SK-N-SH treated with all-trans-retinoic acid at 6 μM for 48 hours (cell line): Measurements from ENCODE around the gene RGS6.

Source experiments
- ATAC-seq: fragments of 200-7000 bp; cut with Tn5 transposase; 3 replicates; pipeline ENCODE4 v1.9.1; 2020; ENCODE audit warnings: mild to moderate bottlenecking, moderate library complexity
- ARNTL ChIP-seq: fragments of 450-650 bp; formaldehyde crosslinking; IDR thresholded peaks from 2 replicates; pipeline ENCODE4 v1.5.0; 2020; ENCODE audit warnings: low read depth, mild to moderate bottlenecking, moderate library complexity, borderline replicate concordance
- BACH2 ChIP-seq: fragments of 250-450 bp; sonication (Bioruptor Pico); IDR thresholded peaks from 2 replicates; pipeline ENCODE4 v1.9.0; 2021; ENCODE audit warnings: mild to moderate bottlenecking, borderline replicate concordance
- CREB5 ChIP-seq: fragments of 250-450 bp; sonication (Bioruptor Pico); IDR thresholded peaks from 2 replicates; pipeline ENCODE4 v1.5.1; 2020; ENCODE audit warnings: low read depth, mild to moderate bottlenecking, moderate library complexity
- CSDC2 ChIP-seq: fragments of 250-450 bp; sonication (Bioruptor Pico); IDR thresholded peaks from 2 replicates; pipeline ENCODE4 v1.5.0; 2020; ENCODE audit warnings: mild to moderate bottlenecking, moderate library complexity
- CSRNP3 ChIP-seq: fragments of 250-450 bp; sonication (Bioruptor Pico); IDR thresholded peaks from 2 replicates; pipeline ENCODE4 v1.5.1; 2021; ENCODE audit warnings: mild to moderate bottlenecking, moderate library complexity
- GLIS3 ChIP-seq: fragments of 250-450 bp; sonication (Bioruptor Pico); IDR thresholded peaks from 2 replicates; pipeline ENCODE4 v1.5.0; 2020; ENCODE audit warnings: mild to moderate bottlenecking, moderate library complexity
- ISL1 ChIP-seq: fragments of 250-450 bp; sonication (Bioruptor Pico); IDR thresholded peaks from 2 replicates; pipeline ENCODE4 v2.1.2; 2022; ENCODE audit warnings: mild to moderate bottlenecking, moderate library complexity
- OSR1 ChIP-seq: fragments of 250-450 bp; sonication (Bioruptor Pico); IDR thresholded peaks from 2 replicates; pipeline ENCODE4 v1.8.0; 2022; ENCODE audit warnings: moderate library complexity, mild to moderate bottlenecking, inconsistent platforms
- PATZ1 ChIP-seq: fragments of 250-450 bp; sonication (Bioruptor Pico); IDR thresholded peaks from 2 replicates; pipeline ENCODE4 v1.8.0; 2020; ENCODE audit warnings: mild to moderate bottlenecking, moderate library complexity, borderline replicate concordance
- POU6F1 ChIP-seq: fragments of 250-450 bp; sonication (Bioruptor Pico); IDR thresholded peaks from 2 replicates; pipeline ENCODE4 v1.8.0; 2021; ENCODE audit warnings: low read depth, mild to moderate bottlenecking, moderate library complexity, borderline replicate concordance
- PPARA ChIP-seq: fragments of 250-450 bp; sonication (Bioruptor Pico); IDR thresholded peaks from 2 replicates; pipeline ENCODE4 v1.5.0; 2020; ENCODE audit warnings: mild to moderate bottlenecking, borderline replicate concordance
- RARB ChIP-seq: fragments of 250-450 bp; sonication (Bioruptor Pico); IDR thresholded peaks from 2 replicates; pipeline ENCODE4 v1.8.0; 2021; ENCODE audit warnings: mild to moderate bottlenecking, moderate library complexity
- TCF4 ChIP-seq: fragments of 250-450 bp; sonication (Bioruptor Pico); IDR thresholded peaks from 2 replicates; pipeline ENCODE4 v1.8.0; 2021; ENCODE audit warnings: mild to moderate bottlenecking, moderate library complexity, borderline replicate concordance
- TSHZ2 ChIP-seq: fragments of 250-450 bp; sonication (Bioruptor Pico); IDR thresholded peaks from 2 replicates; pipeline ENCODE4 v1.5.0; 2020; ENCODE audit warnings: mild to moderate bottlenecking, moderate library complexity
- ZC3H10 ChIP-seq: fragments of 250-450 bp; sonication (Bioruptor Pico); IDR thresholded peaks from 2 replicates; pipeline ENCODE4 v1.5.1; 2021; ENCODE audit warnings: mild to moderate bottlenecking, moderate library complexity
- ZFP3 ChIP-seq: fragments of 250-450 bp; sonication (Bioruptor Pico); IDR thresholded peaks from 2 replicates; pipeline ENCODE4 v1.5.0; 2020; ENCODE audit warnings: mild to moderate bottlenecking, moderate library complexity
- ZFP30 ChIP-seq: fragments of 450-650 bp; formaldehyde crosslinking; IDR thresholded peaks from 2 replicates; pipeline ENCODE4 v1.5.0; 2022; ENCODE audit warnings: mild to moderate bottlenecking, moderate library complexity
- ZNF565 ChIP-seq: fragments of 450-650 bp; formaldehyde crosslinking; conservative IDR thresholded peaks from 2 replicates; pipeline ENCODE4 v1.5.0; 2020; ENCODE audit warnings: low read depth, mild to moderate bottlenecking, moderate library complexity
- ZNF8 ChIP-seq: fragments of 450-650 bp; formaldehyde crosslinking; IDR thresholded peaks from 2 replicates; pipeline ENCODE4 v1.5.0; 2020; ENCODE audit warnings: mild to moderate bottlenecking, moderate library complexity

Gene RGS6

GRCh38 chr14:72443256-72443655 lies 511.0 kb downstream of the RGS6 start:
- TF ChIP-seq CREB5, result no peak
- no peak for TF ChIP-seq RARB (CRISPR knock-in tag)
- TF ChIP-seq TCF4 (CRISPR knock-in tag), result no peak
- no peak for TF ChIP-seq ZFP3
- TF ChIP-seq ZC3H10 (CRISPR knock-in tag), result no peak
- TF ChIP-seq BACH2 (CRISPR knock-in tag), result no peak
- no peak for TF ChIP-seq ZNF565
- TF ChIP-seq OSR1 (CRISPR knock-in tag), result no peak
- no peak for TF ChIP-seq GLIS3 (CRISPR knock-in tag)
- TF ChIP-seq ISL1 (CRISPR knock-in tag), result no peak
- TF ChIP-seq PATZ1 (CRISPR knock-in tag), result no peak
- no peak for TF ChIP-seq ZFP30
- TF ChIP-seq, all 23 proteins: peak for 0
- ATAC-seq, result no peak

GRCh38 chr14:72443991-72444441 lies 511.8 kb downstream of the RGS6 start:
- no peak for ATAC-seq
- TF ChIP-seq GLIS3 (CRISPR knock-in tag) (no peak), BACH2 (CRISPR knock-in tag) (no peak), CSRNP3 (CRISPR knock-in tag) (no peak), ZNF8 (CRISPR knock-in tag) (no peak), CSDC2 (no peak), ISL1 (CRISPR knock-in tag) (no peak), TSHZ2 (no peak), RARB (CRISPR knock-in tag) (no peak), ZC3H10 (CRISPR knock-in tag) (no peak), POU6F1 (CRISPR knock-in tag) (no peak), PPARA (CRISPR knock-in tag) (no peak), ZFP3 (no peak), ZFP30 (no peak), ZNF565 (no peak), ARNTL (CRISPR knock-in tag) (no peak)

- TF ChIP-seq ZFP3, result no peak
- no peak for TF ChIP-seq POU6F1 (CRISPR knock-in tag)
- TF ChIP-seq CREB5, result no peak
- TF ChIP-seq ARNTL (CRISPR knock-in tag), result no peak
- TF ChIP-seq RARB (CRISPR knock-in tag), result no peak
- ATAC-seq, result no peak
These were observed 512.5 kb downstream of the RGS6 start for GRCh38 chr14:72444701-72445100.
